NB4 (cell line): ENCODE measurements around the gene MED13L.

ENCODE experiments used
- DNase-seq: peaks from one replicate; pipeline ENCODE4 v3.0.0; 2010; ENCODE audit warnings: low read depth
- H3K4me3 ChIP-seq: one replicate; pipeline ENCODE4 v1.5.1; 2011; ENCODE audit warnings: mild to moderate bottlenecking, low read depth, low read length, moderate library complexity
- MAX ChIP-seq: IDR thresholded peaks from 2 replicates; pipeline ENCODE4 v1.6.1; 2011; ENCODE audit warnings: low read depth, low read length
- MYC ChIP-seq: IDR thresholded peaks from 2 replicates; pipeline ENCODE4 v1.6.1; 2011; ENCODE audit warnings: low read depth, low read length
- POLR2A ChIP-seq: IDR thresholded peaks from 2 replicates; pipeline ENCODE4 v1.6.1; 2011; ENCODE audit warnings: mild to moderate bottlenecking; ENCODE audit not compliant: insufficient read length; ENCODE audit errors: extremely low read depth
- TF ChIP-seq, protein P1 (sequence below): IDR thresholded peaks from one replicate; pipeline ENCODE4 v1.5.1; 2012; ENCODE audit warnings: low read depth, low read length

Gene MED13L

GRCh38 chr12:116116650-116117424, 160.7 kb downstream of the MED13L start:
- no peak for TF ChIP-seq MAX
- TF ChIP-seq, protein P1, sequence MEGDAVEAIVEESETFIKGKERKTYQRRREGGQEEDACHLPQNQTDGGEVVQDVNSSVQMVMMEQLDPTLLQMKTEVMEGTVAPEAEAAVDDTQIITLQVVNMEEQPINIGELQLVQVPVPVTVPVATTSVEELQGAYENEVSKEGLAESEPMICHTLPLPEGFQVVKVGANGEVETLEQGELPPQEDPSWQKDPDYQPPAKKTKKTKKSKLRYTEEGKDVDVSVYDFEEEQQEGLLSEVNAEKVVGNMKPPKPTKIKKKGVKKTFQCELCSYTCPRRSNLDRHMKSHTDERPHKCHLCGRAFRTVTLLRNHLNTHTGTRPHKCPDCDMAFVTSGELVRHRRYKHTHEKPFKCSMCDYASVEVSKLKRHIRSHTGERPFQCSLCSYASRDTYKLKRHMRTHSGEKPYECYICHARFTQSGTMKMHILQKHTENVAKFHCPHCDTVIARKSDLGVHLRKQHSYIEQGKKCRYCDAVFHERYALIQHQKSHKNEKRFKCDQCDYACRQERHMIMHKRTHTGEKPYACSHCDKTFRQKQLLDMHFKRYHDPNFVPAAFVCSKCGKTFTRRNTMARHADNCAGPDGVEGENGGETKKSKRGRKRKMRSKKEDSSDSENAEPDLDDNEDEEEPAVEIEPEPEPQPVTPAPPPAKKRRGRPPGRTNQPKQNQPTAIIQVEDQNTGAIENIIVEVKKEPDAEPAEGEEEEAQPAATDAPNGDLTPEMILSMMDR = no peak
- no peak for TF ChIP-seq POLR2A
- no peak for TF ChIP-seq MYC

DNA sequence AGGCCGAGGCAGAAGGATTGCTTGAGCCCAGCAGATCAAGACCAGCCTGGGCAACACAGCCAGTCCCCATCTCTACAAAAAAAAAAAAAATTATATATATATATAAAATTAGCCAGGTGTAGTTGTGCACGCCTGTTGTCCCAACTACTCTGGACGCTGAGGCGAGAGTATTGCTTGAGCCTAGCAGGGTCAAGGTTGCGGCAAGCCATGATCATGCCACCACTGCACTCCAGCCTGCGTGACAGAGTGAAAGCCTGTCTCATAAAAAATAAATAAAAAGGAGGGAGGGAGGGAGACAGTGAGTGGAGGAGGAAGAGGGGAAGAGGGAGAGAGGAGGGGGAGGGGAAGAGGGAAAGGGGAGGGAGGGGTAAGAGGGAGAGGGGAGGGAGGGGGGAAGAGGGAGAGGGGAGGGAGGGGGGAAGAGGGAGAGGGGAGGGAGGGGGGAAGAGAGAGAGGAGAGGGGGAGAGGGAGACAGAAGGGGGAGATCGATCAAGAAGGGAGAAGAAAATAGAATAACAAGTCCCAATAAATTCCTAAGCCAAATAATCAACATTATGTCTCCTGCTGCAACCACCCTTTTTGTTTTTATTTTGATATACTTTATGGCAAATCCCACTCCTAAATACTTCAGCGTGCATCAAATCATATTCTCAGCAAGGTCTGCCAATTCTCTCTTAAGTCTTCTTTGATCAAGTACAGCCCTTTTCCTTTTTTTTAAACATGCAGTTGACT, 163.9 kb downstream of the MED13L start:
- no peak for DNase-seq
- H3K4me3 ChIP-seq = no peak overlapping the region
- TF ChIP-seq MAX (no peak), MYC (no peak)
- TF ChIP-seq, protein P1 = no peak

More at GRCh38 chr12:116116650-116117424, 160.7 kb downstream of the MED13L start:
- H3K4me3 ChIP-seq = no peak overlapping the region
- no peak for DNase-seq

- no peak overlapping the region for H3K4me3 ChIP-seq
- TF ChIP-seq, protein P1 = no peak
- TF ChIP-seq POLR2A = no peak
- TF ChIP-seq MAX = no peak
- no peak for TF ChIP-seq MYC
- no peak for DNase-seq
Measured at GRCh38 chr12:116106870-116107269, 170.6 kb downstream of the MED13L start.

- H3K4me3 ChIP-seq = no peak overlapping the region
- TF ChIP-seq, protein P1 = no peak
- TF ChIP-seq MAX (no peak), POLR2A (no peak), MYC (no peak)
- no peak for DNase-seq
Measured at GRCh38 chr12:116104167-116104767, 173.2 kb downstream of the MED13L start.

DNA sequence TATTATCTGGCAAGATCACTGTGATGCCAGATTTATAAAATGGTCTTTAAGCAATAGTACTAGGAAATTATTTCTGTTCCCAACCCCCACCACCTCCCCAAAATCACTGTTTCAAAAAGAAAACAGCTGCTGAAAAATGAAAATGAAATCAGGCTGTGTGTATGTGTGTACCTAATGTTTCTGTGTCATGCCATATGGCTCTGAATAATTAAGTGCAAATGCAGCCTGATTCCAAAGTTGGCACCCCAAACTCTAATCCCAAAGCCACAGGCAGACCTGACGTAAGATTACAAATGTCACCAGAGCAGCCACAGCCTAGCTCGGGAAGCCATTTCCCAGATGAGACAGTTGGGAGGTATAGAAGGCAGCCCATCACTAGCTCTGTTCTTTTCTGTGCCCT, 175.5 kb downstream of the MED13L start:
- TF ChIP-seq POLR2A = no peak
- TF ChIP-seq, protein P1 = no peak
- TF ChIP-seq MYC = no peak
- TF ChIP-seq MAX = no peak
- no peak overlapping the region for H3K4me3 ChIP-seq
- no peak for DNase-seq
